Measurements from ENCODE around the gene TMEM154.
A peak's percentile ranks its signal among the peaks of the same experiment; 100 is the strongest.

Gene TMEM154, protein sequence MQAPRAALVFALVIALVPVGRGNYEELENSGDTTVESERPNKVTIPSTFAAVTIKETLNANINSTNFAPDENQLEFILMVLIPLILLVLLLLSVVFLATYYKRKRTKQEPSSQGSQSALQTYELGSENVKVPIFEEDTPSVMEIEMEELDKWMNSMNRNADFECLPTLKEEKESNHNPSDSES

DNA sequence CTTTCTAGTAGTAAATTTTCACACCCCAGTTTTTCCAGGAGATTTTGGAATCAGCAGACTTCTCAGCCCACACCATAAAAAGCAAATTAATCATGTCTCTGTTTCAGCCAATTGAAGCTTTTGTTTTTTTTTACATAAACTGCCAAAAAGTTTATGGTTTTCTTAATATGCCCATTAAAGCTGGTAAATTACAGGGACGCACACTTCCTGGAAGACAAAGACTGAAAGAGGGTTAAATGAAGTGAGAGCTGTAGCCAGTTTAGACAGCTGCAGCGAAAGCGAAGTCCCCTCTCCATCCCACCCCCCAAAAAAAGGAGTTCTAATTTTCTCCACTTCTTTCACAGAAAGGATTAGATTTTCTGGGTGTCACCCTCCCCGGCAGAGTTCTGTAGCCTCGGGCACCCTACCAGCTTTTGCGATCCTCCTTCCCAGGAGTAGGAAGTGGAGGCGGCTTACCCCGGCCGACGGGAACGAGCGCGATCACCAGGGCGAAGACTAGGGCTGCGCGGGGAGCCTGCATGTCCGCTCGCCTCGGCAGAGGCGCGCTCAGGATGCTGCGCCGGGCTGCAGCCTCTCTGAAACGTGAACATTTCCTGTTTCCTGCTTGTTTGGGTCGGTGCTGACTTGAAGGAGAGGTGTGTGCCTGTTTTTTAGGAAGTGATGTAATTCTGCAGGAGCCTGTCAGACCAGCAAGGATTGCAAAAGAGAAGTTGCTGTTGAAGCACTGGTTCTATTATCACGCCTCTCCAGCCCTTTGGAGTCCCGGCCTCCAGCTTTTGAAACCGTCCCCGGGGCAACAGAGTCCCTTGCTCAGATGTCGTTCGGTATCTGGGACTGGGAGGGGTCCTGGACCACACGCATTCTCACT lies at the start of gene TMEM154:
Gene TMEM154, minus strand, starts transcription at position 584 of the 868 bp plus-strand sequence. Its CDS starts 64 bp downstream, at position 520.
- ATAC-seq, result peak; percentile 73 to 80

DNA sequence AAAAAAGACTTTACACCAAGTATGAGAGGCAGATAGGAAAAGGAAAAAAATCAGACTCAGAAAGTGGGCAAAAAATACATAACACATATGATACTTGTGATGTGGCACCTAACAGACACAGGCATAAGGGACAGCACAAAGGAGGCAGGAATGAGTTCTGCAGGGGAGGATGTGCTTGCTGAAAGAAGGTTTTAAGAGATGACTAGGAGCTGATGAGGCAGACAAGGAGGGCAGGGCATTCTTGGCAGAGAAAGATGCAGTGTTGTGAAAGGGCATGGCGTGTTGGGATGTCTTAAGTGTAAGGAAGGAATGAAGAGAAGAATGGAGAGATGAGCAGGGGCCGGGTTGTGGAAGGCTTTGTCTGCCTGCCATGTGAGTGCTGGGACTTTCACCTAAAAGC lies 49.7 kb upstream of the TMEM154 start:
- no peak for ATAC-seq

DNA sequence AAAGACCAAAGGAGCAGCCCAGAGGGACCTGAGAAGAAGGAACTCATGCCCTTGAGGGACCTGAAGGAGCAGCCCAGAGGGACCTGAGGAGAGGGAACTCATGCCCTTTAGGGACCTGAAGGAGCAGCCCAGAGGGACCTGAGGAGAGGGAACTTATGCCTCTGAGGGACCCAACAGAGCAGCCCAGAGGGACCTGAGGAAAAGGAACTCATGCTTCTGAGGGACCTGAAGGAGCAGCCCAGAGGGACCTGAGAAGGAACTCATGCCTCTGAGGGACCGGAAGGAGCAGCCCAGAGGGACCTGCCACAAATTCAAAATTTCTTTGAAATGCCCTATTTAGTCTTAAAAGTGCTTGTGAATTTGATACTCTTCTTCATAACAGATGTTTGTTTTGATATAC lies 48.5 kb upstream of the TMEM154 start:
- no peak for ATAC-seq

GRCh38 chr4:152727784-152728183 lies 48.0 kb upstream of the TMEM154 start:
- ATAC-seq, result no peak

GRCh38 chr4:152724494-152724893 lies 44.7 kb upstream of the TMEM154 start:
- ATAC-seq, result no peak

GRCh38 chr4:152723236-152723635 lies 43.4 kb upstream of the TMEM154 start:
- no peak for ATAC-seq

DNA sequence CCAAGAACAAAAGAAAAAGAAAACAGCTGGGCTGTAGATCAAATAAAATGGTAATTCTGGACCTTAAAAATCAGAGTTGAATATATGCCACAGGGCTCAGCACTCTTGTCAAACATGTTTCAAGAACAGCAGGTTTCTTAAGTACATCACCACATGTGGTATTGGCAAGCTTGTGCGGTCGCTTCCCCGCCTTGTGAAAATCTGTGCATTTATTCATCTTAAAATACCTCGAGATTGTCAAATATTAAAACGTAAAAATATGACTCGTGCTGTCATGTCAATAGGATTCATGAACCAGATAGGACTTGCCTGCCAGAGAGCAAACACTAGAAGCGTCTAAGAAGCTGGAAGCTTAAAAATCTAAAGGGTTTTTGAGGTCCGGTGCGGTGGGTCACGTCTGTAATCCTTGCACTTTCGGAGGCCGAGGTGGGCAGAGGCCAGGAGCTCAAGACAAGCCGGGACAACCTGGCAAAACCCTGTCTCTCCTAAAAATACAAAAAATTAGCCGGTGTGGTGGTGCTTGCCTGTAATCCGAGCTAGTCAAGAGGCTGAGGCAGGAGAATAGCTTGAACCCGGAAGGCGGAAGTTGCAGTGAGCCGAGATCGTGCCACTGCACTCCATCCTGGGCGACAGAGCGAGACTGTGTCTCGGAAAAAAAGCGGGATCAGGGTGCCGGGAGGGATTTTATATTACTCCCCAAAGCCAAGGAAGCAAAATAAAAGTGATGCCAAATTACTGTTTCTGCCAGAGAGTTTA lies 40.2 kb upstream of the TMEM154 start:
- ATAC-seq, result no peak

DNA sequence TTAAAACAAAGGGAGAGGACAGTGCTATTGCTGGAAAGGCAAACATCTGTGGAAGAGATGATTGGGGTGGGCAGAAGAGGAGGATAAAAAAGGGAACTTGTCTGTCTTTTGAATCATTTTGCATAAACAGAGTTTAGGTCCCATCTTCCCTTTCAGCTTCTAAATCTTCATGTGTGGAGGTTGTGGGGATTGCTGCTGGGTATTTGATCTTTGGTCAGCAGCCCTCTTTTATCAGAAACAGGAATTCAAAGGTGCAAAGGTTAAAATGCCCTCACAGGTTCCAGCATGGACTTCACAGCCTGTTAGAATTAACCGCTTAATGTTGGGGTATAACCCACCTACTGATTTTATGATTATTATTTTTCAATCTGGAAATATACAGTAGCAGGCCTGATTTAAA lies 39.5 kb upstream of the TMEM154 start:
- no peak for ATAC-seq

GRCh38 chr4:152715076-152715475 lies 35.3 kb upstream of the TMEM154 start:
- ATAC-seq, result no peak

GRCh38 chr4:152713951-152714705 lies 34.3 kb upstream of the TMEM154 start:
- ATAC-seq, result no peak

DNA sequence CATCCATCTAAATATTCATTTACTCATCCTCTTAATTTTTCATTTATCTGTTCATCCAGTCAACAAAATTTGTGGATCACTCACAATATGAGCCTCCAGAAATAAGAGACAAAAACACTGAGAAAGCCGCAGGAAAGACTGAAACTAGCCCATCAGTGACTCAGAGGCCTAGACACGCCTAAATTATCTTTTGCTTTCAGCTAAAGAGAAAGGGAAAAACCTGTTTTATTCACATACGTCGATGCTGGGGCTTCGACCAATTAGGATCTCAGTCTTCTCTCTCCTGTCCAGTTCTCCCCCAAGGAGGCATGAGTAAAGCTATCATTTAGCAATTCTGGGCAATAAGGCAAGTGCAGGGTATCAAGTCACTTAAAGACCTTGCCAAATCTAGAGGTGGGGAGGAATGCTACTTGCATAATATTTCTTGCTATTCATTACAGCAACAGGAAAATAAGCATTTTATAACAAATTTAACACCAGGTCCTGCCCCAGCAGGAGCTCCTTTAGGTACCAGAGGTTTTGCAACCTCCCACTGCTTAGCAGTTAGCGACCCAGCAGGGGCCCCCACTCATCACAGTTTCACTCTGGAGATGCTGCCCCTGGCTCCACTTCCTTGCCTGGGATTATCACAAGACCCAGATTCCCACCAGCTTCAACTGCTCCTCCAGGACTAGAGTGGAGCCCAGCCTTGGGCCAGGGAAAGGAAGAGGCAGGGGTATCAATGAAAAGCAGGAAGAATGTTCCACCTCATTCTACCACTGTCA lies 30.1 kb upstream of the TMEM154 start:
- peak; percentile 70 to 83 for ATAC-seq

DNA sequence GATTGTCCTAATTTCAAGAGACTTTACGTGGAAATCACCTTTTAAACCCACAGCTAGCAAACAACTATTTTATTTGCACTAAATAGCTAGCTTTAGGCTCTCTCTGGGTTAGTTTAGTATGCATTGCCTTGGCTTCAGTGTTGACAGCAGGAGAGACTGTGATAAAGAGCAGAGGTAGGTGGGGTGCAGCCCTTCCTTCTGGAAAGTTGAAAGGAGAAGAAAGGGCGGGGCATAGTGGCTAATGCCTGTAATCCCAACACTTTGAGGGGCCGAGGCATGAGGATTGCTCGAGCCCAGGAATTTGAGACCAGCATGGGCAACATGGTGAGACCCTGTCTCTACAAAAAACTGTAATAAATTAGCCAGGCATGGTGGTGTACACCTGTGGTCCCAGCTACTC lies 29.0 kb upstream of the TMEM154 start:
- ATAC-seq, result no peak

- ATAC-seq, result no peak
Measured at GRCh38 chr4:152708361-152708760, 28.6 kb upstream of the TMEM154 start.

GRCh38 chr4:152707632-152708031 lies 27.8 kb upstream of the TMEM154 start:
- ATAC-seq, result no peak

DNA sequence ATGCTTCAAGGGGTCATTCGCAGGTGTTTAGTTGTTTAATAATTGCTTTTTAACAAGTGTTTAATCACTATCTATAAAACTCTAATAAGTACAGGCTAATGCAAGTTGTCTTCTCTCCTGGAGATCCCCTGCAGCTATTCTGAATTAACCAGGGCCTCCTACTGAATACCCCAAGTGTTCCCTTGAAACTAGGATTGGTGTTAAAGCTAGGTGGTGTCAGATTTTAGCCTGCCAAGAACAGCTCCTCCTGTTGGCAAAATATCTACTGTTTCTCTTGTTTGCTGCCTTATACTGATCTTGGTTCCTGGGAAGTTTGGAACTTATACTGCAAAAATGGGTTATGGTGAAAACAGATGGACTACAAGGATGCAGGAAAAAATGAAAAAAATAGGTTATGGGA lies 26.1 kb upstream of the TMEM154 start:
- no peak for ATAC-seq

GRCh38 chr4:152704788-152705187 lies 25.0 kb upstream of the TMEM154 start:
- no peak for ATAC-seq

DNA sequence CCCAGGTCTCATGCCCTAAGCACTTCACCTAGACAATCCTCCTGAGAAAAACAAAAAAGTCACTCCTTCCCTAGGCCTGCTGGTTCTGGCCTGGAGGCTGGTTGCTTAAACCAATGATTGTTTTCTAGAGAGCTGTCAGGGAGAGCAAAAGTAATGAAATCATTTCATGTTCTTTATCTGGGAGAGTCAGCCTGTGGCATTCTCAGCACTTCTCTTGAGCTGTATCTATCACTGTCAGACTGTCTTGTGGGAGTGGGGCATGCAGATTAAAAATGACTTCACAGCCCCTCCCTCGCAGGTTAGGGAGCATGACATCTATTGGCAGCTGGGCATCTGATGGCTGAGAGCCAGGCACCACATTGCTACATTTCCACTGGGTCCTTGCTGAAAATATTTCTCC lies 20.4 kb upstream of the TMEM154 start:
- no peak for ATAC-seq

- no peak for ATAC-seq
Measured at GRCh38 chr4:152699313-152699712, 19.5 kb upstream of the TMEM154 start.

DNA sequence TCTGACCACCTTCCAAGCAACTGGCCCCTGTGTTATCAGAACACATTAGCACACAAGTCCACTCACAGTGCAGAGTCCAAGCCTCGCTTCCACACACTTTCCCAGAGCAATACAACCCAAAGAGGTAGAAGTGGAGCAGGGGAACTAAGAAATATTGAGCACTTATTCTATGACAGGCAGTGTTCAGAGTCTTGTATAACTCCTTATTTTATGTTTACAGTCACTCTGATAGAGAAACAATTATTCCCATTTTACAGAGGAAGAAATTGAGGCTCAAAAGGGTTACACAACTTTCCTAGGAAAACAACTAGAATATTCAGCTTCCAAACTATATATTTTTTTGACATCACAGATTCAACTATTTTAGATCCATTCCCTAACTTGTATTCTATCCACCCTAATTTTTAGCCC lies 18.3 kb upstream of the TMEM154 start:
- no peak for ATAC-seq

DNA sequence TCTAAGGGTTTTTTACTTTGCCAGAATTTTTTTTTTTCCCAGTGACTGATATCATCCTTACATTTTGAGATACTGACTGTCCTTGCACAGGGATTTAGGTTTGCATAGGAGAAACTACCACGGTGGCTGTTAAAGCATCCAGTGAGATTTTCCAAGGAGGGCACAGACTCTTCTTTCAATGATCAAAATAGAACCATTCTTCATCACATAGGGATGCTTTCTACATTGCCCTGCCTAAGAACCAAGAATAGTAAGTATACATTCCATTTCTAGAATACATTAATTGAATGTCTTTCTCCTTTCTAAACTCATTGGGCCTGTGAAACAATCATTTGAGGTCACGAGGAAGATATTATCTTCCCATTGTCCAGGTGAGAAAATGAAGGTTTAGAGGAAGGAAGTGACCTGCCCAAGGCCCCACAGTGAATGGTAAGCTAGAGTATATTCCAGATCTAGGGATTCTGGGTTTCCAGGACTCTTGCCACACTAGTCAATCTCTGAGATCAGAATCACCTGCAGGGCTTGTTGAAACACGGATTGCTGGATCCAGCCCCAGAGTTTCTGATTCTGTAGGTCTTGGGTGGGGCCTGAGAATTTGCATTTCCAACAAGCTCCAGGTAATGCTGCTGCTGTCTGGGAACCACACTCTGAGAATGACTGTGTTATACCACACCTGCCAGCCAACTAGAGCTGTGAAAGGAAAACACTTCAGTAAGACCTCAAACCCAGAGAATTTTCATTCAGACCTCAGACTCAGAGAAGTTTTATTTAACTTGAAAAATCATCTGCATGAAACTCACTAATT lies 17.7 kb upstream of the TMEM154 start:
- ATAC-seq, result no peak

DNA sequence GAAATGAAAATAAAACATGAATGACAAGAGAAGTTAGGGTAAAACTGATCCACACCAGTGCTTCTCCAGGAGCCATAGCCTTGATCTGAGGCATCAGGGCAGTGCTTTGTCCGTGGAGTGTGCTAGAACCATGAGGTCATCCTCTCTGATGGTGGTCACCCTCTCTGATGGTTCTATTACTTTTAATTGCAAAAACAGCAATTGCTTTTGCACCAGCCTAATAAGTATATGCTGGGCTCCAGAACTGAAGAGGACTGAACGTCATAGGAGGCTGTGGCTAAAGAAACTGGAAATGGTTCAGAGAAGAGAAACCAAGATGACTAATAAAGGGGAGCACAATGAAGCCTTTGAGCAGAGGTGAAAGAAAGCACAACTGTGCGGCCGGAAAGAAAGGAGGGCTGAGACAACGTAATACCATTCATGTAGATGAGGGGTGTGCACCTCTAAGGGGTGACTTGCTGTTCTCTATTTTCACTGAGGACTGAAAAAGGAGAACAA lies 17.0 kb upstream of the TMEM154 start:
- peak; percentile 100 for ATAC-seq
